GM12875 (cell line): ENCODE data around the gene KCNQ1OT1.

ENCODE experiments used
- H3K4me3 ChIP-seq: one replicate; pipeline ENCODE4 v1.5.1; 2011; ENCODE audit warnings: low read depth, low read length, control low read depth
- CTCF ChIP-seq: IDR thresholded peaks from 2 replicates; pipeline ENCODE4 v1.5.1; 2011; ENCODE audit warnings: low read depth, mild to moderate bottlenecking, control low read depth, inconsistent platforms, low read length, moderate library complexity, borderline replicate concordance; ENCODE audit not compliant: insufficient read depth

Gene KCNQ1OT1

DNA sequence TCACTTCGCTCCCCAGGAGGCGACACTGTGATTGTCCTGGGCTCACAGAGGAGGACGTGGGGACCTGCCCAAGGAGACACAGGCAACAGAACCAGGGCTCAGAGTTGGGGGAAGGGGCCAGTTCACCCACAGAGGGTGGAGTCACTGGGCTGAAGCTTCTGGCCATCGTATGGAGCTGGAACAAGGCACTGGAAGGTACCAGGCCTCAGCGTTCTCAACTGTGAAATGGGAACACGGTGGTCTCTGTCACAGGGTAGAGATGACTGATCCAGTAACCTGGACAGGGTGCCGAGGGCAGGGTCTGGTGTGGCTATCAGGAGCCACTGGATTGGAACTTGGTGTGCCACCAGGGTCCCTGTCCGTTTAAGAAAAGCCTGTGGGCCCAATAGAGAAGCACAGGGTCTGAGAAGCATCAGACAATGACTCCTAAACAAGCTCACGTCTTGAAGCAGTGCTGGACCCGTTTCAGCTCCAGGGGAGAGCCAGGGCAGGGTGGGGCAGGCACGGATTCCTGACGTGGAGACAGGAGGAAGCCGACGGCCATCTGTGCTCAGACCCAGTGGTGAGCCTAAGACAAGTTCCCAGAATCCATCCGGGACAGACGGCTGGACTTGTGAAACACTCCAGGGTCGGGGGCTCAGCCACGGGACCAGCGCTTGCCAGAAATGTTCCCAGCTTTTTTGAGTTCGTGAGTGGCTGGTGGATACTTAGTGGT is 25.0 kb upstream of the KCNQ1OT1 start:
- no peak overlapping the region for H3K4me3 ChIP-seq
- TF ChIP-seq CTCF: no peak

- no peak overlapping the region for H3K4me3 ChIP-seq
- TF ChIP-seq CTCF: no peak
These were observed 24.3 kb upstream of the KCNQ1OT1 start for GRCh38 chr11:2724104-2724503.

GRCh38 chr11:2722955-2723354 is 23.2 kb upstream of the KCNQ1OT1 start:
- no peak for TF ChIP-seq CTCF
- no peak overlapping the region for H3K4me3 ChIP-seq

- no peak for TF ChIP-seq CTCF
- H3K4me3 ChIP-seq: no peak overlapping the region
These were observed 21.6 kb upstream of the KCNQ1OT1 start for GRCh38 chr11:2721210-2721916.

GRCh38 chr11:2719831-2720590 is 20.2 kb upstream of the KCNQ1OT1 start:
- TF ChIP-seq CTCF: no peak
- H3K4me3 ChIP-seq: no peak overlapping the region

DNA sequence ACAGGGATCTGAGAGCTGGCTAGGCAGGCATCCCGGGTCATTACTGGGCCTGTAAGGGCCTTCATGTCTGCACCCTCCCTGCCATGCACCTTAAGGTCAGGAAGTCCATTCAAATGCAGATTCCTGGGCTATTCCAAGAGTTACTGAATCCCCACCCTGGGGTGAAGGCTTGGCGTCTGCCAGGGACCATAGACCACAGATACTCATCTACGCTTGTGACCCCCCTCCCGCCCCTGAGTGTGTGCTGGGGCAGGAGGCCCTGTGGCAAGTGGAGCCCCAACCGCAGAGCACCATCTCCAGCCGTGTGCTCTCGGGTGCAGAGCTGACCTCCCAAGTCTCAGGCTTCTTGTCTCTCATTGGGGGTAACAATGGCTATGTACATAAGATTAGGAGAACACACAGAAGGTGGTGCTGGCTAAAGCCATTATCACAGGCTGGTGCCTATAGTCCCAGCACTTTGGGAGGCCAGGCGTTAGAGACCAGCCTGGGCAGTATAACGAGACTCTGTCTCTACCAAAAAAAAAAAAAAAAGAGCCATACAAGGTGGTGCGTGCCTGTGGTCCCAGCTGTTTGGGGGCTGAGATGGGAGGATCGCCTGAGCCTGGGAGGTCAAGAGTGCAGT is 19.1 kb upstream of the KCNQ1OT1 start:
- no peak for TF ChIP-seq CTCF
- H3K4me3 ChIP-seq: no peak overlapping the region
